HG02885 (cell line): ENCODE results near the gene PHF10.
"Not testable (repeated sequence)": the region's sequence is repeated elsewhere in the genome, so short reads cannot be mapped to it uniquely, and the experiment has no call there.

Experiments used
- ATAC-seq: cut with Tn5 transposase; IDR thresholded peaks from one replicate; pipeline ENCODE4 v1.9.1; 2021; ENCODE audit warnings: mild to moderate bottlenecking; ENCODE audit not compliant: unreplicated experiment, poor library complexity

Gene PHF10

DNA sequence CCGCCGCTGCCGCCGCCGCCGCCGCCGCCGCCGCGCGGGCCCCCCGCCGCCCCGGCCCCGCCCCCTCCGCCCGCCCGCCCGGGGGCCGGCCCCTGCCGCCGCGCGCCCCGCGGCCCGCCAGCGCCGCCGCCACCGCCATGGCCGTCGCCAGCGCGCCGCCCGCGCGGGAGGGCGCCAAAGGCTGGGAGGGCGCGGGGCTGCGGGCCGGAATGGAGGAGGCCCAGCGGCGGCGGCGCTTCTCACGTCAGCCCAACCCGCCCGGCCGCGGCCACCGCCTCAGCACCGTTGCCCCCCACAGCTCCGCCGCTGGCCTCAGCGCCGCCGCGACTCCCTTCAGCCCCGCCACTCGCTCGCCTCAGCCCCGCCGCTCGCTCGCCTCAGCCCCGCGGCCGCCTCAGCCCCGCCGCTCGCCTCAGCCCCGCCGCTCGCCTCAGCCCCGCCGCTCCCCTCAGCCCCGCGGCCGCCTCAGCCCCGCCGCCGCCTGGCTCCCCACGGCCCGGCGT is 258 bp downstream of the PHF10 start:
- peak; percentile 51 for ATAC-seq

GRCh38 chr6:169723200-169723909 is 945 bp downstream of the PHF10 start:
- peak; percentile 36 for ATAC-seq

- ATAC-seq = no peak
Measured at GRCh38 chr6:169722362-169723199, 1.7 kb downstream of the PHF10 start.

DNA sequence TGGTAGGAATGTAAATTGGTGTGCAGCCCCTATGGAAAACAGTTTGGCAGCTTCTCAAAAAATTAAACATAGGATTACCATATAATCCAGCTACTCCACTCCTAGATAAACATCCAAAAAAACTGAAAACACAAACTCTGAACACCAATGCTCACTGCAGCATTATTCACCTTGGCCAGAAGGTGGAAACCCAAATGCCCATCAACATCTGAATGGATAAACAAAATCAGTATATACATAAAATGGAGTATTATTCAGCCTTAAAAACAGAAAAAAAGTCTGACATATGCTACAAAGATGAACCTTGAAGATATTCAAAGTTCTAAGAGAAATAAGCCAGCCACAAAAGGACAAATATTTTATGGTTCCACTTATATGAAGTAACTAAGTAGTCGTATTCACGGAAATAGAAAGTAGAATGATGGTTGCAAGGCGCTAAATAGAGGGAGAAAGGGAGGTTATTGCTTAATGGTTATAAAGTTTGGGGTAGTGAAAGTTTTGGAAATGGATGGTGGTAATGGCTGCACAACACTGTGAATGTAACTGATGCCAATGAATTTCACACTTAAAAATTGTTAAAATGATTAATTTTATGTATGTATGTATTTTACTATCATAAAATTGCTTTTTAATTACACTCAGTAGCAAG is 4.0 kb downstream of the PHF10 start:
- no peak for ATAC-seq

DNA sequence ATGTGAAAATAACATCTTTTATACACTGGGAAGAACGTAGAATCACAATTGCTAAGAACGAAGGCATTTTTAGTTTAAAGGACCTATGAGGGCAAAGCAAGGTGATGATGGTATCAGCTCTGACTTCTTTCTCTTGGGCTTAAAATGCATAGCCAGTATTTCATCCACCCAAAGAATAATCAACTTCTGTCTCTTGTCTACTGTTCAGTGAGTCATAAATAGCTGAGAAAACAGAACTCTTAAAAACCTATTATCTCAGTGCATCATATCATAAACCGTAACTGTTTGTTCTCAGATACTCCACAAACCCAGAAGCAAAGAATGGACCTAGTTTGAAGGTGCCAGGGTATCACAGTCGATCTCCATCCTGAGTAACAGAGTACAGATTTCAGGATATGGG is 5.2 kb downstream of the PHF10 start:
- ATAC-seq = no peak

GRCh38 chr6:169714595-169714994 is 9.7 kb downstream of the PHF10 start:
- ATAC-seq = no peak

DNA sequence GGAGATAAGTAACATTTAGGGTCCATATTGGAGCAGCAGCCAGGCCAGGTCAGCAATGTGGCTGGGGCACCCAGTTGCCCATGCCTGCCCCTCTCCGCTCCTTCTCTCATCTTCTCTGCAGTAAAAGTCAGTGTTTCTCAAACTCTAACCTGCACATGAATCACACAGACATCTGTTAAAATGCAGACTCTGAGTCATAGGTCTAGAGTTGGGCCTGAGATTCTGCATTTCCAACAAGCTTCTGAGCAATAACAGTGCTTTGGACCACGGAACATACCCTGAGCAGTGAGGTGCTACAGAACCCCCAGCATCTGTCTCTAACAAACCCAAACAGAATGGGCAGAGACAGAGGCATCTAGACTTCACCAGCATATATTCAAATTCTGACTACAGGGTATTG is 10.1 kb downstream of the PHF10 start:
- ATAC-seq = no peak

DNA sequence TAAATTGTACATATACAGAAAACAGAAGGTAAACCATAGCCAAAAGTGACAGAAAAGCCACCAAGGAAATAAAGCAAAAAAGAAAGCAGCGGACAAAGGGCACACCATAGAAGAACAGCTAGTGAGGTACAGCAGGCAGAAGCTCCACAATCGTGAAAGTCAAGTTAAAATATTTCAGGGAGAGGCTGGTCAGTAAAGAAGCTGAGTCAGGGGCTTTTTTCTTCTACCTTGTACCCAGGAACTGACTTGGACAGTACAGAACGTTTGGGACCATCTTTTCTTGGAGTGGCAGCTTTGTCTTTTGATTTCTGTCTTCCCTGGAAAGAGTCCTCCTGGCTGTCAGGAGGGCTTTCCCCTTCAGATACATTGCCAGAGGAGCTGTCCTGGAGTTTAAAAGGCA is 14.3 kb downstream of the PHF10 start:
- no peak for ATAC-seq

GRCh38 chr6:169709293-169709692 is 15.0 kb downstream of the PHF10 start:
- ATAC-seq = peak; percentile 48

GRCh38 chr6:169707772-169708171 is 16.5 kb downstream of the PHF10 start:
- ATAC-seq = no peak

DNA sequence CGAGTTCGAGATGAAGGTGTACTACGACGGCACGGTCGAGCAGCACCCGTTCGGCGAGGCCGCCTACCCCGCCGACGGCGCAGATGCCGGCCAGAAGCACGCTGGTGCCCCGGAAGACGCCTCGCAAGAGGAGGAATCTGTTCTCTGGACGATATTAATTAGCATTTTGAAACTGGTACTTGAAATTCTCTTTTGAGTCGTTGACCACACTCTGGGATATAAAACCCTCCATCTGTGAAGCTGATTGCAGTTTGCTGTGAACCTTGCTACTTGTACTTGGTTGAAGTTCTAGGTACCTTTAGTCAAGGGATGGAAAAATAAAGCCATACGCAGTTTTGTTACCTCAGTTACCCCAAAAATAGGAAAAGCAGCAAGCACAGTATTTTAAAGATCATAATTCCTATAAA is 21.5 kb downstream of the PHF10 start:
- ATAC-seq = peak; percentile 11

- peak; percentile 92 for ATAC-seq
Measured at GRCh38 chr6:169701954-169702839, 22.1 kb downstream of the PHF10 start, which contains the start of the genes C6orf120 and WDR27. Gene C6orf120 (plus strand): TSS chr6:169702126. CDS start chr6:169702460, 334 bp downstream. Gene WDR27 (minus strand): TSS chr6:169702029. CDS start chr6:169689005, 13,024 bp downstream.

GRCh38 chr6:169701311-169701953 is 22.9 kb downstream of the PHF10 start:
- peak; percentile 9 for ATAC-seq

GRCh38 chr6:169700296-169700695 is 24.0 kb downstream of the PHF10 start:
- no peak for ATAC-seq

- ATAC-seq = not testable (repeated sequence)
Measured at GRCh38 chr6:169697115-169697514, 27.2 kb downstream of the PHF10 start.

GRCh38 chr6:169695131-169695530 is 29.2 kb downstream of the PHF10 start:
- ATAC-seq = no peak

DNA sequence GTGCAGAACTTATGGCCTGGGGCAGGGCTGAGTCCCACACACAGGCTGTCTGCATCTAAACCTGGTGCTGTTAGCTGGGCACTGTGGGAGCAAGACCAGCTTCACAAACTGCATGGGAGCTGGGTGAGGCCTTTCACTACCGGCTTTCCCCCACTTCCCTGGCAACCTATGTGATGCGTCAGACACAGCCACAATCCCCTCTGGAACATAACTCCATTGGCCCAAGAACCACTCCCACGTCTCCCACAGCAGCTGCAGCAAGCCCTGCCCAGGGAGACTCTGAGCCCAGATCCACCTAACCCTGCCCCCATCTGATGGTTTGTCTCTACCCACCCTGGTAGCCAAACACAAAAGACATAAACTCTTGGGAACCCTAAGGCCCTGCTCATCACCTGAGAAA is 31.8 kb downstream of the PHF10 start:
- ATAC-seq = no peak

DNA sequence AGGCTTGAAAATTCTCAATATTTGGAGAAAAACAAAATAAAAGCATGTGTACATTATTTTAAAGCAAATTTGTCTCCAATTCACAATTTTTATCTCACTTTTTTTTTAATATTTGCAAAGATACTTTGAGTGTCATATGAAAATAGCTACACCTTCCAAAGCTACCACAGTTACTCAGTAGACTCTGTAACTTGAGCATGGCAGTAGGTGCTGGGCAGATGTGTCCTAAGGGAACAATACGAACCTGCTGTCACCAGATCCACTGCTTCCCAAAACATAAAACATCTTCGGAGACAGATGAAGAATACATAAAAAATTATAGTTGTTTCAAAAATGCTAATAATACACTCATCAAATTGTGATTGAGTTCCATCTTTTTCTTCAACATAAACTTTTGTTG is 33.0 kb downstream of the PHF10 start:
- no peak for ATAC-seq

- no peak for ATAC-seq
Measured at GRCh38 chr6:169689287-169689686, 35.0 kb downstream of the PHF10 start.
